GM19455 (cell line): ENCODE data around the gene ARHGAP1.

ENCODE experiments used
- ATAC-seq: cut with Tn5 transposase; IDR thresholded peaks from one replicate; pipeline ENCODE4 v1.9.1; 2021; ENCODE audit not compliant: unreplicated experiment

The ARHGAP1 gene

GRCh38 chr11:46700241-46701077 is at the start of gene ARHGAP1, which contains the start of gene ZNF408:
Gene ARHGAP1, minus strand, starts transcription at chr11:46700619. Its CDS starts 4,512 bp downstream, at chr11:46696107.
Gene ZNF408, plus strand, starts transcription at chr11:46701031. Its CDS starts 17 bp downstream, at chr11:46701048.
- ATAC-seq, result peak; percentile 92

GRCh38 chr11:46747150-46747549 is 46.7 kb upstream of the ARHGAP1 start:
- ATAC-seq, result no peak

GRCh38 chr11:46745995-46746394 is 45.6 kb upstream of the ARHGAP1 start:
- ATAC-seq, result no peak

- ATAC-seq, result no peak
These were observed 44.9 kb upstream of the ARHGAP1 start for GRCh38 chr11:46745328-46745727.

GRCh38 chr11:46743693-46744339 is 43.4 kb upstream of the ARHGAP1 start:
- ATAC-seq, result no peak

GRCh38 chr11:46743043-46743442 is 42.6 kb upstream of the ARHGAP1 start:
- ATAC-seq, result no peak

- ATAC-seq, result no peak
These were observed 41.4 kb upstream of the ARHGAP1 start for GRCh38 chr11:46741600-46742484.

GRCh38 chr11:46738887-46739286 is 38.5 kb upstream of the ARHGAP1 start:
- no peak for ATAC-seq

- no peak for ATAC-seq
These were observed 37.3 kb upstream of the ARHGAP1 start for GRCh38 chr11:46737699-46738098.

- no peak for ATAC-seq
These were observed 36.2 kb upstream of the ARHGAP1 start for GRCh38 chr11:46736615-46737014.

- ATAC-seq, result no peak
These were observed 35.7 kb upstream of the ARHGAP1 start for GRCh38 chr11:46736146-46736545.

- no peak for ATAC-seq
These were observed 32.8 kb upstream of the ARHGAP1 start for GRCh38 chr11:46733234-46733633.

- ATAC-seq, result no peak
These were observed 31.1 kb upstream of the ARHGAP1 start for GRCh38 chr11:46731545-46731944.

GRCh38 chr11:46729110-46730027 is 28.9 kb upstream of the ARHGAP1 start:
- ATAC-seq, result no peak

- ATAC-seq, result no peak
These were observed 28.2 kb upstream of the ARHGAP1 start for GRCh38 chr11:46728659-46729040.

GRCh38 chr11:46727952-46728658 is 27.7 kb upstream of the ARHGAP1 start:
- no peak for ATAC-seq

GRCh38 chr11:46726206-46726862 is 25.9 kb upstream of the ARHGAP1 start:
- no peak for ATAC-seq

- no peak for ATAC-seq
These were observed 25.2 kb upstream of the ARHGAP1 start for GRCh38 chr11:46725338-46726205.
